Measurements from ENCODE around the gene TMEM158.

TMEM158 gene
- 1.4 to 13.6 (median 3.6) reads per million in 18 experiments for total RNA-seq

DNA sequence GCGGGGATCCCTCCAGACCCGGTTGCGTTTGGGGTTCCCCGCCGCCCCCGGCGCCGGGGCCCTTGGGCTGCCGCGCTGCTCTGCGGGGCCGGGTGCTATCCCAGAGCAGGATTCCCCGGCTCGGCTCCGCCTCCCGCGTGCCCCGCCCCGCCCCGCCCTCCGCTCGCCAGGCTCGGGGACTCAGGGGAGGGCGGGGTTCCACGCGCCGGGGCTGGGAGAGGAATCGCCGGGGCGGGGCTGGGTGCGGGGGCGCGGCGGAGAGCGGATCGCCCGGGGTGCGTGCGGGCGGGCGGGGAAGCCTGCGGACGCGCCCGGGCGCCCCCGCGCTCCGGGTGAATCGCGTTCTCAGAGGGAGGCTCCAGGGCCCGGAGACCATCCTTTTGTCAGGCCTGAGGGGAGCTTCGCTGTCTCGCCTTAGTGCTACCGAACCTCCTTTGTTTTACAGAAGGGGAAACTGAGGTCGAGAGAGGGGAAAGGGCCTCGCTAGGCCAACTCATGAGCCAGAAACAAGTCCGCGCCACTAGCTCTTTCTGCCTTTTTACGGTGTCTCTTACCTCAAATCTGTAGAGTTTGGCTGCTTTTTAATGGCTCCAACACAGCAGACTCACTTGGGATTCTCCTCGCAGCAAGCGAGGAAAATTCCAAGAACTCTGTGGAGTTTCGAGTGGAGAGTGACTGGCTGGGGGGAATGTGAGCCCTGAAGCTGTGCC is at the start of gene TMEM158:
TMEM158 (minus strand) TSS at position 82 of the 710 bp plus-strand sequence. CDS start 260 bp downstream, outside the sequence.
- DNase-seq, result peak; percentile 77 to 90

DNA sequence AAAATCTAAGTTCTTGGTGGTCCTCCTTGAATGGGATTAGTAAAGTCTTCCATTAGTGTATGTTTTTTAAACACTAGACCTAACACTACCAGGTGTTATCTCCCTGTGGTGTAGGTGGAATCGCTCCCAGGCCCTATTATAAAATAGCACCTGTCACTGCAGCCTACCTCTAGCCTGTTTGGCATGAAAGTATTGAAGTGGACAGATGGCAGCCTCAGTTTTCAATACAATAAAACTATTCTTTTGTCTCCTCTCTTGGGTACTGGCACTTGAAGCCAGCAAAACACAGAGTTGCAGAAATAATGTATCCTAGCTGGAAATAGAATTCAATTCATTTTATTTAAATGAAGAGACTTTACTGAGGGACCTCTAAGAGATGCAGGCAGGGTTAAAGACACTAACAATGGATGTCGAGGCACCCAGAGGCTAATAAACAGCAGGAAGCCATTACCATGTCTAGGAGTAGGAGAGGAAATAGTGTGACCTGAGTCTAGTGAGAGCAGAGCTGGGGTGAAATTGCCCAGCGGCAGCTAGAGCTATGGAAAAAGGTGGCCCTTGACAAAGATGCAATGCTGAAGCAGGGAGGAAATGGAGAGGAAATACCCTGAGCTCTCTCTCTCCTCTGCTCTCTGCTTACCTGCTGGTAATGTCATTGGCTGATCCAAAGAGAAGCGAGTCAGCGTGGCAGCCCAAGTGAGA is 49.1 kb upstream of the TMEM158 start:
- no peak for DNase-seq

DNA sequence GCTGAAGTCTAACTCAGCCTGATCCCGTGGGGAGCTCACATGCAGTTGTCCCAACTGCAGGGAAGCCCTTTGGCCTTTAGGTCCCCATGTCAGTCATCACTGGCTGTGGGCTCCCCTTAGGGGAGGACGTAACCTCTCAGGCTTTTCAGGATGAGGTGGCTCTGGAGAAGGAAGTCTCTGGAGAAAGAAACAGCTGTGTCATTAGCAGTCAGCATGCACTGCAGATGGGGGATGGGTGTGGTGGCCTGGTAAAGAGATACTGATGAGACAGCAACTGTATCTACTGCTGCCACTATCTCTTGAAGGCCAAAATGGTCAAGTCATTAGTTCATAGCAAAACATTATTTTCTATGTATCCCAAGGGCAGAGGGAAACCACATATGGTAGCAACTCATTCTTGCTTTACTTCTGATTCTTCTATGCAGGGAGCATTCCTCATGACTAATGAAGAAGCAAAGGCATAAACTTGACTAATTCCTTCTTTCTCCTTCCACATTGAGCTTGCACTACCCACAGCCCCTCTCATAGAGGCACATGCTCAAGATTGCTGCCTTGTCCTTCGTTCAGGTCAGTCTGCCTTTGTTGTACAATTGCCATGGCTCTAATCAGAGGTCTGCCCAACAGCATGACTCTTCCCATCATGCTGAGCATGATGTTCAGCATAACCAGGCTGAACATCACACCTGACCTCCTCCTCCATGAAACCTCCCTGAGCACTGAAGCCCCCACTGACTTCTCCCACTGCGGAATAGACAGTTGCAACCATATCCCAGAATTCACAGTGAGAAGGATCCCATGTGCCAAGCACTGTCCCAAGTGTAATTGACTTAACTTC is 47.8 kb upstream of the TMEM158 start:
- DNase-seq, result peak; percentile 72 to 91

DNA sequence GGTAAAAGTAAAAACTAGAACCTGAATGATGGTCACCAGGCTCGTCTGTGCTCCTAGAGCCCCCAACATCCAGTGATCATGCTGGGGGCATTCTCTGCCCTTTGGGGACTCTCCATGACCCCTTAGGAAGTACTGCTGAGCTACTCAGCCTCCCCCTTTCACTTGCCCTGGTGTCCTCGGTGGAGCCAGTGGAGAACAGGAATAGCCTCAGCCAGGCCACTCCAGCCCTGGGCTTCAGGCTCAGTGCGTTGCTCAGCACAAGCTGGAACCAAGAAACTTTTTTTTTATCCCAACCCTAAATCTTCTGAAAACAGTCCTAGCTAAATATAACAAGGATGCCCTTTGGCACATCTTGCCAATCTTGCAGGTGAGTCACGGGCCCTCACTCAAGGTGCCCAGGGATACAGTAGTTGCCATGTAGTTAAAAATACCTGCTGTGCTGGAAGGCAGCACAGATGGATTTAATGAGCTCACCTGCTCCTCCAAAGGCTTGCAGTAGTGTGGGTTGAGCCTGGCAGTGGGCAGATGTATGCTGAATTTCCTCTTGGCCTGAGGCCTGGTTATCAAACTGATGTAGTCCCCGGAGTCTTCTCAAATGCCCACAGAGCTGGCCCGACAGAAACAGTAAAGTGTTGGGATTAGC is 46.9 kb upstream of the TMEM158 start:
- DNase-seq, result no peak

DNA sequence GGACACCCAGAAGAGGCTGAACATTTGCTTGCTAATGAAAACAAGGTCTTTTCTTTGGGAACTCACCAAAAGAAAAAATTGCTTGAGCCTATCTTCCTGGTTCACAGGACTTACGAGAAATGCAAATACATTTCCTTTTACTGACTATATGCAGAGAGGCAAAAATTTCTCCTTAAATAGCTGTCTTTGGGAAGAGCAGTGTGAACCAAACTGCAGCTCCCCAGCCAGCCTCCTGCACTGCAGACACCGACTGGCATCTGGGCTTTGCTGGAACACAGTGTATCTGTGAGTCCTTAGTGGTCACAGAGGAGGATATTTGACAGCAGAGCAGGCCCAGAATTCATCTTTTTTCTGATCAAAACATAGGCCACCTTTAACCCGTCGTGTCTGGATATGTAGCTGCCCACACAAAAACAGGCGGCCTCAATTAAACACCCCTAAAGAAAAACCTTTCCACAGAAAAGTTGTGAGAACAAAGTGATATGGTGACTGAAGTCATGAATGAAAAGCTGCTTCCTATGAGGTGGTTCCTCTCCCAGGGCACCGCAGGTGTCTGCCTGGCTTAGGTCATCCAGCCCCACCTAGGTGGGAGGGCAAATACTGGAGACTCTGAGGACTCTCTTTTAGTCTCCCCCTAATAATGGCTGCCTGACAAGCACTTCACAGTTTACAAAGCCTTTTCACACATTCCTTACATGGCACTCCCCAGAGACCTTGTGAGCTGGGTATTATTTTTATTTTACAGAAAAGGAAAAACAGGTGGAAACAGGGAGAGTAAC is 46.1 kb upstream of the TMEM158 start:
- no peak for DNase-seq

DNA sequence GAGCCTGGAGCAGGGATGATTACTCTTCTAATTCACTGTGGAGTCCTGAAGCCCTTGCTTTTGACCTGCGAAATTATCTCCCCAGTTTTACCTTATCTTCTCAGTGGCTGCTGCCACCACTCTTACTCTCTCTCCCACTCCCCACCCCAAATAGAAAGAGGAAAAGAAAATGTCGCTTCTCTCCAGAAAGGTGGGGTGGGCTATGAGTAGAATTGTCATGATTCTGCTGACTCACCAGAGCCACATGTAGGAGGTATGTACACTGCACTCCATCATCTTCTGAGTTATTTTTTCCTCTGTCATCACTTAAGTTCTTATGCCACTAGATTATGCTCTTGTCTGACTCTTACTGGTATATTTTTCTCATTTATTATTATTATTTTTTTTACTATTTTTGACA is 43.9 kb upstream of the TMEM158 start:
- DNase-seq, result no peak

DNA sequence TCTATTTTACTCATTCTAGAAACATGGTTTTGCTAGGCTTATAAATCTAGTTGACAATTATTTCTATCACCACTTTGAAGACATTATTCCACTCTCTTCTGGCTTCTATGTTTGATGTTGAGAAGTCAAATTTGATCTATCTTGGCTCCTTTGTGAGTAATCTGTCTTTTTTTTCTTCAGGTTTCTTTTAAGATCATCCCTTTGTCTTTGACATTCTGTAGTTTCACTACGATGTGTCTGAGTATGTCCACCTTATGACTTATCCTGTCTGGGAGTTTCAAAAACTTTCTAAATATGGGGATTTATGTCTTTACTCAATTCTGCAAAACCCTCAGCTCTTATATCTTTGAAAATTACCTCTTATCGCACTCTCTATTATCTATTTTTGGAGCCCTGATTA is 41.0 kb upstream of the TMEM158 start:
- DNase-seq, result no peak

DNA sequence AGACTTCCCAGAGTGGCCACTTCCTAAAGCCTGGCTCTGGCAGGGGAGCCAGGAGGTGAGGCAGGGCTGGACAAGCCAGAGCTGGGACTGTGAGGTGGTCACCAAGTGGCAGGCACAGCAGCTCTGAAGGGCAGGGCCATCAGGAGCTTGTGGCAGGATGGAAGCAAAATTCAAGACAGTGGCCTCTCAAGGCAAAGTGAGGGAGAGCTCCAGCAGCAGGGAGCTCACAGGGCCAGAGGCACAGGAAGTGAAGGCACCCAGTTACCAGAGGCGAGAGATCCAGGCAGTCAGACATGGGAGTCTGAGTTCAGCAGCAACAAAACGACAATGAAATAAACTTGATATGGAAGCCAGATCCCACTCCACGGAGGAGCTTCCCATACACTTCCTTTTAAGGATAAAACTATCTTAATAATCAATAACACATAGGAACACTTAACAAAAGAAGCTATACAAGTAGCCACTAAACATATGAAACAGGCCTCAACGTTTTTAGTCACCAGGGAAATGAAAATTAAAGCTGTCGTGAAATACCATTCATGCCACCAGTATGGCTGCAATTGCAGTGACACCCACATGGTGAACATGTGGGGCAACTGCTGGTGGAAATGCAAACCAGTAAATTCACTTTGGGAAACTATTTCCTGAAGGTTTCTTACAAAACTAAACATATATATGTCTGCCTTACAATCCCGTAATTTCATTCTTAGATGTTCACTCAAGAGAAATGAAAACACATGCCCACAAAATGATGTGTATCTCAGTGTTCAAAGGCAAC is 35.4 kb upstream of the TMEM158 start:
- DNase-seq, result peak; percentile 33 to 37

DNA sequence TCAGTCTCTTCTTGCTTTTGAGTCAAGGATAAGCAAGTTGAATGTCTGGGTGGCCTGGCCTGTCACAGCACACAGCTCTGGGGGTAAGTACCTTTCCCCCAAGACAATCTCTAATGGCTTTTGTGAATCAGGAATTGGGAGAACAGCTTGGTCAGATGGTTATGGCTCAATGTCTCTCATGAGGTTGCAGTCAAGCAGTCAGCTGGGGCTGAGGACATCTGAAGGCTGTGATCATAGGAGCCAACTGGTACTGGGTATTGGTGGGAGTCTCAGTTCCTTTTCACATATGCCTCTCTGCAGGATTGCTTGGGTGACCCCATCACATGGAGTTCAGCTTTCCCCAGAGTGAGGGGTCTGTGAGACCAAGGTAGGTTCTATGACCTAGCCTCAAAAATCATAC is 33.0 kb upstream of the TMEM158 start:
- DNase-seq, result peak; percentile 79 to 92

DNA sequence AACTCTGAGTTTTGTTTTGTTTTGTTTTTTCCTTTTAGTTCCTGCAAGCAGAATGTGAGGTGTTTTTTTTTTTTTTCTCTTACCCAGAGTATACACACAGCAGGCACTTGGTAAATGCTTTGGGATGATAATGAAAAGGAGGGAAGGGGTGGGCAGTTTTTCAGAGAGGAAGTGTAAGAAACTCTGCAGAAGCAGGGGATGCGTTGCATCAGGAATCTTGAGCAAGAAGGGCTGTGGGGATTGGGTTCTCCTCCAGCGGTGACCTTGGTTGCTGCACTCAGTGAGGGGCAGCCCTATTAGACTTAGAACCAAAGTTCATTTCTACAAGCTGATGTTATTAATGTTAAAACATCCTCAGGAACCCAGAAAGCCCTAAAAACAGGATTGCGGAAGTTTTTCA is 32.2 kb upstream of the TMEM158 start:
- peak; percentile 82 to 89 for DNase-seq

DNA sequence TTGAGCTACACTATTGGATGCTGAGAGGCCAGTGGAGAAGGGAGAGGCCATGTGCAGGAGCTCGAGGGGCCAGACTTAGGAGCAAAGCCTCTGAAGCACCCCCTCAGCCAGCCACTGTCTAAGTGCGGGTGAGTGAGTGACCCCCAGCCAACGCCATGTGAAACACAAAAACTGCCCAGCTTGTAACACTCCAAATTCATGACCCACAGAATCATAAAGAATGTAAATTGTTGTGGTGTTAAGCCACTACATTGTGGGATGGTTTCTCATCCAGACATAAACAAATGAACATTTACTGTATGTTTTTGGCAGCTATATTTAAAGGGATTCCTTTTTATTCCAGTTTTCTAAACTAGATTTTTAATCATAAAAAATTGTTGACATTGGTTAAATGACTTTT is 27.2 kb upstream of the TMEM158 start:
- DNase-seq, result no peak

DNA sequence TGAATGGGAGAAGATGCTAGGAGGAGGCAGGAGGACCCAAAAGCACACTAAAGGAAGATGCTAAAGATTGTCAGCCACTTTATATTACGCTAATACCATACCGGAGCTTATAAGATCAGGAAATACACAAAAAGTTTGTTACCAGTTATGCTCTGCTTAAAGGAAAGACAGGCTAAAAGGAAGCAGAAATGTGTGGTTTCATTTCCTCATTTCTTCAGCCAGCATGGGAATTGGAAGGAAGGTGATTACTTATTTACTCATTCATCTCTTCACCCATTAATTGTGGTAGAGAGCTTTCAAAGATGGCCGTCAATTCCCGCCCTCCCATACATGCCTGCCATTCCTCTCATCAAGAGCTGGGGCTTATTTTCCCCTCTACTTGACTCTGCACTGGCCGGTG is 26.7 kb upstream of the TMEM158 start:
- DNase-seq, result peak; percentile 22 to 51

DNA sequence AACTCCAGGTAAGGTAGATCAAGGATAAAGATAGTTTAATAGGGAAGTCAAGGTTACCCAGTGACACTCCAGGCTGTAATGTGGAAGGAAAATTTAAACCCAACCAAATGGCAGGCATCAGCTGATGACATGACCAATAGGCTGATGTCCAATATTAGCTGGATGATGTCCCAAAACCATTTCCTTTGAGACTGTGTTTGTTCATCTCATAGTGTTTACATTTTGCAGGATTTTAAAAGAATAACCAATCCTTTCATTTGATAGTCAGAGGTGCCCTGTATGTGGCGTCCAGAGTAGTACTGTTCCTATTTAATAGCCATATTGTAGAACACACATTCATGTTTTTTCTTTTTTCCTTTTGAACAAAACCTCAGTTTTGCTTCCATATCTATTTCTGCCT is 23.3 kb upstream of the TMEM158 start:
- no peak for DNase-seq

DNA sequence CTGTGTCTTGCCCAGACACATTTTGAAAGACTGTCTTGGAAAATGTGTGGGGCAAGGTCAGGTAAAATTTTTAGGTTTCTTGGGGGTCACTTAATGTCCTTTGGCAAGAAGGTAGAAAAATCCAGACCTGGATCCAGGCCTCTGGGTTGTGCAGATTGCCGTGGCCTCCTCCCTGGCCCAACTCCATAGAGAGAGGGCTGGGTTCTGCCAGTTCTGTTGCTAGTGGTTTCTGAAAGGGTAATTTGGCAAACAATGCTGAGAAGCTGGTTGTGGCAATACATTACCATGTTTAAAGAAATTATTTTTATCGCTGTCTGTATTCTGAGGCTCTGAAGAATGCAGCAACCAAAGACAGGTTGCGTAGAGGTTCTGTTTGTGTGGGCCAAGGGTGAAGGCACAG is 20.2 kb upstream of the TMEM158 start:
- no peak for DNase-seq

DNA sequence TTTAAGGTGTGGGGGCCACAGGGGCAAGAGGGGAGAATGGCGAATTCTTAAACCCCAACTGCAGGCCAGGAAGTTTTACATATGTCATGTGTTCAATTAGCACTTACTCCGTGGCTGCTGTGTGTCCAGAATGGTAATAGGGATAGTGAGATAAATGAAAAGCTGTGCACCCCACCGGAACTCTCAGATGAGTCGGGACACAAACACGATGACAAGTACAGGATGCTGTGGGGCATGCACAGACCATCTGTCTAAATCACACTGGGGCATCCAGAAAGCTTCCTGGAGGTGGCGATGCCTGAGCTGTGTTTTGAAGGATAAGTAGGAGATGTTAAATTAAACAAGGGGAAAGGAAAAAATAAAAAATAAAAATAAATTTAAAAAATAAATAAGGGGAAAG is 18.3 kb upstream of the TMEM158 start:
- DNase-seq, result no peak

DNA sequence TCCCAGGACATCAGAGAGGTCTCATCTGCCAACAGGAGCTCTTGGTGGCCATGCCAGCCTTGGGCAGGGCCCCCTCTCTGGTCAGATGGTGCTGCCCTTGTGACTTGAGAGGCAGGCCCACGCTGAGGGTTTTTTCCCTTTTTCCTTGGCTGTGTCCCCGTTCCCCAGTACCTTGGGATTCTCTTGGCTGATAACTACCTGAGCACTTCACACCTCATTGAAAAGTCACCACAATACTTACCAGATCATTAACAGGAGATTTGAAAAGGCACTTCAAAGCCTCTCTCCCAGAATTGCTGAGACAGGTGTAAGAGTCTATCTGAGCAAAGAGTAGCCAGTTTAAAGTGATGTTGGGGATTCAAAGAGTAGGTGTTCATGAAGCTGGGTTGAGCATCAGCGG is 15.1 kb upstream of the TMEM158 start:
- no peak for DNase-seq

DNA sequence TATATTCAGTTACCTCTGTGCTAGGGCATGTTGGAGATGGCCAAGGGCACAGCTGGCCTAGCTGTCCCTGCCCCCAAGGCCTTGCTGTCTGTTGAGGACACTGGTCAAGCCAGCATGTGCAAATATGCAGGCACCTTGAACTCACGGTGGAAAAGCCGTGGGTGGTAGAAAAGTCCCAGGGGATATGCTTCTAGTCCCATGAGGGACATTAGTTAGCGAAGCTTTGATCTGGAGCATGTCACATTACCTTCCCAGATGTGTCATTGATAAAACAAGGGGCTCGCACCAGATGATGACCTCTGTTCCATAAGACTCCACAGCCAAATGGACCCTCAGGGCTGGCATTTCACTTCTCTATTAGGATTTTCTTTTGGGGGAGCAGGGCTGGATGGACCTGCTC is 14.2 kb upstream of the TMEM158 start:
- DNase-seq, result no peak

DNA sequence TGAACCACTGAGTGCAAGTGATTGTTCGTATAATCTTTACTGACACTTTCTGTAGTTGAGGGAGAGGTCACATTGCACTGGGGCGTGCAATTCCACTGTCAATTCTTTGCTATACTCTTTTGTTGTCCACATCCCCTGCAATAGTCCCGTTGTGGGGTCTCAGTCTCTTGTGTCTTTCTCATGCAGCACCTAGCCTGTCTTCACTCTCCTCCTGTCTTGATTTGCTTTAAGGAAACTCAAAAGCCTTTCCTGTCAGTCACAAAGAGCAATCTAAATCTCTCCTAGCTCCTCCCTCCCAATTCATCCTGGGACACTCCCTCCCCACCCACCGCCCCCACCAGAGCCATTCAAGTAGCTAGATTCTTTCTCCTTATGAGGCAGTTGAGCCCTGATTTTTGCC is 13.2 kb upstream of the TMEM158 start:
- no peak for DNase-seq

DNA sequence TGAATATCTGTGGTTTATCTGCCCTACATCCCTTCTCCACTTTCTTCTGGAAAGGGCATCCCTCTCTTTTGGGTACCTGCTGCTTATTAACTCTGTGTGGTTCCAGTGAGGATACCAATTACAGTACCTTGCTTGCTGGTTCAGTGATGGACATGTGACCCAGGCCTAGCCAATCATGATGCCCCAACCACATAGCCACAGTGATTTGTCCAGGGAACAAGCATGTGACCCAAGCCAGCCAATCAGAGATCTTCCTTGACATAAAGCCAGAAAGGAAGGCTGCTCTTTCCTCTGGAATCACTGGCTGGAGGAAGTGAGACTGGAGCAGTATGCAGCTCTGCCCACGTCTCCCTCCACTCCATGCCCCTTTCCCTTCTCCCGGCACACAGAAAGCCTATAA is 10.9 kb upstream of the TMEM158 start:
- DNase-seq, result no peak

DNA sequence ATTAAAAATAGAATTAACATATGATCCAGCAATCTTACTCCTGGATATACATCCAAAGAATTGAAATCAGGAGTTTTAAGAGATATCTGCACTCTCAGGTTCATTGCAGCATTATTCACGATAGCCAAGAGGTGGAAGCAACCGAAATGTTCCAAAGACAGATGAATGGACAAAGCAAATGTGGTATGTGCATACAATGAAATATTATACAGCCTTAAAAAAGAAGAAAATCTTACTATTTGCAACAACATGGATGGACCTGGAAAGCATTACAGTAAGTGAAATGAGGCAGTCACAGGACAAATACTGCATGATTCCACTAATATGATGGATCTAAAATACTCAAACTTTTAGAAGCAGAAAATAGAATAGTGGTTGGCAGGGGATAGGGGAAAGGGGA is 9.3 kb upstream of the TMEM158 start:
- DNase-seq, result no peak

DNA sequence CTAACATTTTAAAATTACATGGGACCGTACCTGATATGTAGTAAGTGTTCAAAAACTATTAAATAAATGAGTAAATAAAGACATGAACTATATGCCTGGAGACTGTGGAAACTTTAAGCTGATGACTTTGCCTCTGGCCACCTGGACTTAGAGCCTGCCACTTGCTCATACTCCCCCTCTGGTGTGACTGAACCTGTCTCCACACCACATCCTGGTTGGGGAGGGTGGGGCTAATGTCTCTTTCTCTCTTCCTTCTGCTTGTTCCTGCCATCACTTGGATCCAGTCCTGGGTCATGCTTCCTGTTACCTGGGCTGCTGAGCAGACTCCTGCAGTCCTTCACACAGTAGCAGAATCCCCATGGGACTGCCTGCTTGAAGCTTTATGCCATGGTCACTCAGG is 8.2 kb upstream of the TMEM158 start:
- no peak for DNase-seq

Data from inflammatory macrophage (primary cell).